ENCODE results near the gene CCDC177. TPM values are rescaled to one million over a fixed set of nuclear protein-coding genes. Genes with fewer than 3 reads are reported as not detected.

CCDC177 gene
- total RNA-seq, 2 experiments from 2014 or later: not detected

- Mint-ChIP-seq H3K27me3 (peaks cover 19% of the 10 kb centered on the region), H3K4me1 (peaks cover 9% of the 10 kb centered on the region), H3K27ac (no peak overlapping the region), H3K36me3 (ENCODE audit: low read depth) (no peaks in the 10 kb centered on the region), H3K4me3 (no peak overlapping the region), H3K9me3 (ENCODE audit: low read depth) (no peaks in the 10 kb centered on the region)
- intact Hi-C loops (cut with DNase I, micrococcal nuclease): no loop called here
- ChIA-PET CTCF (interaction anchor here (0.6 to 1.1 kb wide), 3 partner anchors 14 to 183 kb away, joined by 3 to 4 read pairs (median 3); no protein-coding TSS in a partner anchor), POLR2A (no interaction called here)
- DNase-seq (peak; percentile 63), ATAC-seq (peak; percentile 88)
Measured at GRCh38 chr14:69543341-69544115, 31.1 kb downstream of the CCDC177 start.

- POLR2A ChIA-PET: no interaction called here
- no peaks in the 10 kb centered on the region for H3K36me3 Mint-ChIP-seq (ENCODE audit: low read depth)
Measured at GRCh38 chr14:69542311-69542710, 32.4 kb downstream of the CCDC177 start.

GRCh38 chr14:69540654-69541335 is 33.9 kb downstream of the CCDC177 start:
- Mint-ChIP-seq H3K9me3 (ENCODE audit: low read depth) (no peaks in the 10 kb centered on the region), H3K4me1 (peaks cover 9% of the 10 kb centered on the region), H3K4me3 (no peak overlapping the region), H3K27ac (no peak overlapping the region), H3K36me3 (ENCODE audit: low read depth) (no peaks in the 10 kb centered on the region), H3K27me3 (peaks cover 9% of the 10 kb centered on the region)
- DNase-seq (no peak), ATAC-seq (no peak)
- ChIA-PET CTCF (interaction anchor here (0.7 to 1.1 kb wide), 2 partner anchors 31 to 39 kb away, joined by 3 read pairs; no protein-coding TSS in a partner anchor), POLR2A (no interaction called here)
- intact Hi-C loops (cut with DNase I, micrococcal nuclease): no loop called here

More at GRCh38 chr14:69542311-69542710, 32.4 kb downstream of the CCDC177 start:
- H3K4me3 Mint-ChIP-seq: no peak overlapping the region
- intact Hi-C loops (cut with DNase I, micrococcal nuclease): no loop called here
- DNase-seq (no peak), ATAC-seq (no peak)
- no peaks in the 10 kb centered on the region for H3K9me3 Mint-ChIP-seq (ENCODE audit: low read depth)
- CTCF ChIA-PET: no interaction called here
- no peak overlapping the region for H3K27ac Mint-ChIP-seq
- H3K27me3 Mint-ChIP-seq: peaks cover 15% of the 10 kb centered on the region
- H3K4me1 Mint-ChIP-seq: peaks cover 9% of the 10 kb centered on the region

- Mint-ChIP-seq H3K36me3 (ENCODE audit: low read depth) (no peaks in the 10 kb centered on the region), H3K27me3 (peaks cover 16% of the 10 kb centered on the region), H3K4me3 (no peak overlapping the region), H3K9me3 (ENCODE audit: low read depth) (no peaks in the 10 kb centered on the region), H3K4me1 (peaks cover 9% of the 10 kb centered on the region), H3K27ac (no peak overlapping the region)
- intact Hi-C loops (cut with DNase I, micrococcal nuclease): no loop called here
- DNase-seq (no peak), ATAC-seq (no peak)
- POLR2A ChIA-PET: no interaction called here
- CTCF ChIA-PET: interaction anchor here (0.6 to 1.1 kb wide), 3 partner anchors 9 to 299 kb away, joined by 3 to 6 read pairs (median 4); no protein-coding TSS in a partner anchor
Measured at GRCh38 chr14:69539631-69540410, 34.9 kb downstream of the CCDC177 start.

- ATAC-seq: no peak
- H3K9me3 Mint-ChIP-seq (ENCODE audit: low read depth): no peaks in the 10 kb centered on the region
- no peaks in the 10 kb centered on the region for H3K36me3 Mint-ChIP-seq (ENCODE audit: low read depth)
- no peak overlapping the region for H3K4me3 Mint-ChIP-seq
- ChIA-PET CTCF (interaction anchor here (1.1 kb wide), 1 partner anchor 10 kb away, joined by 6 read pairs; no protein-coding TSS in a partner anchor), POLR2A (no interaction called here)
- no peak overlapping the region for H3K27ac Mint-ChIP-seq
- peaks cover 5% of the 10 kb centered on the region for H3K4me1 Mint-ChIP-seq
- intact Hi-C loops (cut with DNase I, micrococcal nuclease): no loop called here
- peaks cover 11% of the 10 kb centered on the region for H3K27me3 Mint-ChIP-seq
- no peak for DNase-seq
Measured at GRCh38 chr14:69538766-69539165, 35.9 kb downstream of the CCDC177 start.

- H3K27ac Mint-ChIP-seq: no peak overlapping the region
- no peak for DNase-seq
- no peaks in the 10 kb centered on the region for H3K9me3 Mint-ChIP-seq (ENCODE audit: low read depth)
- no peak overlapping the region for H3K4me3 Mint-ChIP-seq
- no peak for ATAC-seq
- ChIA-PET CTCF (interaction anchor here (1.4 kb wide), 1 partner anchor 10 kb away, joined by 7 read pairs; no protein-coding TSS in a partner anchor), POLR2A (no interaction called here)
- peaks cover 17% of the 10 kb centered on the region for H3K27me3 Mint-ChIP-seq
- H3K36me3 Mint-ChIP-seq (ENCODE audit: low read depth): no peaks in the 10 kb centered on the region
- no peaks in the 10 kb centered on the region for H3K4me1 Mint-ChIP-seq
- intact Hi-C loops (cut with DNase I, micrococcal nuclease): no loop called here
Measured at GRCh38 chr14:69537900-69538299, 36.8 kb downstream of the CCDC177 start.

- no peak for DNase-seq
- intact Hi-C loops (cut with DNase I, micrococcal nuclease): no loop called here
- ChIA-PET CTCF (interaction anchor here (1.4 kb wide), 1 partner anchor 11 kb away, joined by 7 read pairs; no protein-coding TSS in a partner anchor), POLR2A (no interaction called here)
- H3K4me1 Mint-ChIP-seq: no peaks in the 10 kb centered on the region
- H3K4me3 Mint-ChIP-seq: no peak overlapping the region
- H3K9me3 Mint-ChIP-seq (ENCODE audit: low read depth): no peaks in the 10 kb centered on the region
- H3K36me3 Mint-ChIP-seq (ENCODE audit: low read depth): no peaks in the 10 kb centered on the region
- peak; percentile 30 for ATAC-seq
- H3K27ac Mint-ChIP-seq: no peak overlapping the region
- peaks cover 18% of the 10 kb centered on the region for H3K27me3 Mint-ChIP-seq
Measured at GRCh38 chr14:69536971-69537370, 37.7 kb downstream of the CCDC177 start.

GRCh38 chr14:69535230-69535848 is 39.3 kb downstream of the CCDC177 start:
- ATAC-seq (no peak), DNase-seq (no peak)
- Mint-ChIP-seq H3K36me3 (ENCODE audit: low read depth) (no peaks in the 10 kb centered on the region), H3K9me3 (ENCODE audit: low read depth) (no peaks in the 10 kb centered on the region), H3K27me3 (peaks cover 19% of the 10 kb centered on the region), H3K4me1 (no peaks in the 10 kb centered on the region), H3K4me3 (no peak overlapping the region), H3K27ac (no peak overlapping the region)
- CTCF ChIA-PET: interaction anchor here (0.8 to 1.5 kb wide), 3 partner anchors 9 to 24 kb away, joined by 3 read pairs; no protein-coding TSS in a partner anchor
- POLR2A ChIA-PET: no interaction called here
- intact Hi-C loops (cut with DNase I, micrococcal nuclease): no loop called here

GRCh38 chr14:69532561-69533340 is 41.9 kb downstream of the CCDC177 start:
- H3K27me3 Mint-ChIP-seq: peaks cover 19% of the 10 kb centered on the region
- ATAC-seq: no peak
- no peak overlapping the region for H3K27ac Mint-ChIP-seq
- no peak overlapping the region for H3K4me3 Mint-ChIP-seq
- no peaks in the 10 kb centered on the region for H3K9me3 Mint-ChIP-seq (ENCODE audit: low read depth)
- H3K36me3 Mint-ChIP-seq (ENCODE audit: low read depth): no peaks in the 10 kb centered on the region
- CTCF ChIA-PET: no interaction called here
- DNase-seq: no peak
- POLR2A ChIA-PET: no interaction called here
- intact Hi-C loops (cut with DNase I, micrococcal nuclease): no loop called here
- H3K4me1 Mint-ChIP-seq: no peaks in the 10 kb centered on the region

GRCh38 chr14:69531135-69531534 is 43.5 kb downstream of the CCDC177 start:
- no peaks in the 10 kb centered on the region for H3K36me3 Mint-ChIP-seq (ENCODE audit: low read depth)
- no peak overlapping the region for H3K4me3 Mint-ChIP-seq
- no peak overlapping the region for H3K27ac Mint-ChIP-seq
- intact Hi-C loops (cut with DNase I, micrococcal nuclease): no loop called here
- no peaks in the 10 kb centered on the region for H3K9me3 Mint-ChIP-seq (ENCODE audit: low read depth)
- ChIA-PET POLR2A (no interaction called here), CTCF (interaction anchor here (0.7 kb wide), 1 partner anchor 37 kb away, joined by 3 read pairs; no protein-coding TSS in a partner anchor)
- no peak for DNase-seq
- peaks cover 16% of the 10 kb centered on the region for H3K27me3 Mint-ChIP-seq
- ATAC-seq: no peak
- no peaks in the 10 kb centered on the region for H3K4me1 Mint-ChIP-seq

Measured in activated CD4-positive, alpha-beta T cell treated with anti-CD3 and anti-CD28 coated beads for 36 hours (primary cell).